Adipocyte (in vitro differentiated cells): ENCODE results near the gene CHD6.

ENCODE experiments used
- DNase-seq: peaks from one replicate; pipeline ENCODE4 v3.0.0-alpha.2; 2015; ENCODE audit warnings: low read depth
- H3K27me3 ChIP-seq: replicated peaks from 2 replicates; pipeline ENCODE4 v1.7.0; 2013; ENCODE audit warnings: mild to moderate bottlenecking, low read length, moderate library complexity; ENCODE audit not compliant: control insufficient read depth, insufficient read depth
- H3K36me3 ChIP-seq: 2 replicates; pipeline ENCODE4 v1.7.0; 2013; ENCODE audit warnings: low read length, mild to moderate bottlenecking, moderate library complexity; ENCODE audit not compliant: control insufficient read depth, insufficient read depth, severe bottlenecking
- H3K4me1 ChIP-seq: 2 replicates; pipeline ENCODE4 v1.7.0; 2013; ENCODE audit warnings: mild to moderate bottlenecking, low read length, moderate library complexity; ENCODE audit not compliant: control insufficient read depth, insufficient read depth
- H3K4me3 ChIP-seq: 2 replicates; pipeline ENCODE4 v1.7.0; 2013; ENCODE audit warnings: mild to moderate bottlenecking, low read length, moderate library complexity
- H3K9ac ChIP-seq: 2 replicates; pipeline ENCODE4 v1.7.0; 2013; ENCODE audit warnings: mild to moderate bottlenecking, low read length, moderate library complexity
- H3K9me3 ChIP-seq: 2 replicates; pipeline ENCODE4 v1.7.0; 2013; ENCODE audit warnings: mild to moderate bottlenecking, low read length, moderate library complexity; ENCODE audit not compliant: control insufficient read depth

CHD6 gene

GRCh38 chr20:41560970-41561369 lies 57.2 kb downstream of the CHD6 start:
- Histone ChIP-seq H3K4me3 (no peak overlapping the region), H3K4me1 (no peaks in the 10 kb centered on the region), H3K36me3 (no peaks in the 10 kb centered on the region), H3K9ac (no peak overlapping the region), H3K9me3 (no peaks in the 10 kb centered on the region), H3K27me3 (no peaks in the 10 kb centered on the region)
- no peak for DNase-seq

GRCh38 chr20:41559658-41560057 lies 58.5 kb downstream of the CHD6 start:
- Histone ChIP-seq H3K9me3 (no peaks in the 10 kb centered on the region), H3K4me1 (no peaks in the 10 kb centered on the region), H3K4me3 (no peak overlapping the region), H3K27me3 (no peaks in the 10 kb centered on the region), H3K36me3 (no peaks in the 10 kb centered on the region), H3K9ac (no peak overlapping the region)
- DNase-seq: no peak

GRCh38 chr20:41553142-41553879 lies 64.9 kb downstream of the CHD6 start:
- DNase-seq: no peak
- H3K9ac ChIP-seq: no peak overlapping the region
- H3K4me3 ChIP-seq: no peak overlapping the region

GRCh38 chr20:41552295-41553068 lies 65.7 kb downstream of the CHD6 start:
- no peaks in the 10 kb centered on the region for H3K4me1 ChIP-seq
- no peak overlapping the region for H3K9ac ChIP-seq
- no peaks in the 10 kb centered on the region for H3K9me3 ChIP-seq
- DNase-seq: no peak
- no peaks in the 10 kb centered on the region for H3K36me3 ChIP-seq
- H3K4me3 ChIP-seq: no peak overlapping the region
- H3K27me3 ChIP-seq: no peaks in the 10 kb centered on the region

More at GRCh38 chr20:41553142-41553879, 64.9 kb downstream of the CHD6 start:
- Histone ChIP-seq H3K27me3 (no peaks in the 10 kb centered on the region), H3K9me3 (no peaks in the 10 kb centered on the region), H3K36me3 (no peaks in the 10 kb centered on the region), H3K4me1 (no peaks in the 10 kb centered on the region)

- Histone ChIP-seq H3K4me1 (no peaks in the 10 kb centered on the region), H3K9me3 (no peaks in the 10 kb centered on the region), H3K9ac (no peak overlapping the region), H3K36me3 (no peaks in the 10 kb centered on the region), H3K4me3 (no peak overlapping the region), H3K27me3 (no peaks in the 10 kb centered on the region)
- no peak for DNase-seq
Measured at GRCh38 chr20:41551011-41551705, 67.0 kb downstream of the CHD6 start.

GRCh38 chr20:41547221-41547620 lies 71.0 kb downstream of the CHD6 start:
- no peaks in the 10 kb centered on the region for H3K27me3 ChIP-seq
- no peaks in the 10 kb centered on the region for H3K4me1 ChIP-seq
- H3K9me3 ChIP-seq: no peaks in the 10 kb centered on the region
- H3K36me3 ChIP-seq: no peaks in the 10 kb centered on the region
- no peak overlapping the region for H3K9ac ChIP-seq
- no peak overlapping the region for H3K4me3 ChIP-seq
- DNase-seq: no peak

GRCh38 chr20:41546535-41546934 lies 71.6 kb downstream of the CHD6 start:
- H3K36me3 ChIP-seq: no peaks in the 10 kb centered on the region
- no peak overlapping the region for H3K4me3 ChIP-seq
- no peak overlapping the region for H3K9ac ChIP-seq
- DNase-seq: no peak
- no peaks in the 10 kb centered on the region for H3K9me3 ChIP-seq
- H3K4me1 ChIP-seq: no peaks in the 10 kb centered on the region
- no peaks in the 10 kb centered on the region for H3K27me3 ChIP-seq

- Histone ChIP-seq H3K27me3 (no peaks in the 10 kb centered on the region), H3K4me1 (peaks cover 10% of the 10 kb centered on the region), H3K9me3 (no peaks in the 10 kb centered on the region), H3K9ac (no peak overlapping the region), H3K4me3 (no peak overlapping the region), H3K36me3 (no peaks in the 10 kb centered on the region)
- DNase-seq: no peak
Measured at GRCh38 chr20:41544472-41544871, 73.7 kb downstream of the CHD6 start.

- no peak overlapping the region for H3K4me3 ChIP-seq
- no peaks in the 10 kb centered on the region for H3K27me3 ChIP-seq
- DNase-seq: peak; percentile 65
- H3K4me1 ChIP-seq: peaks cover 10% of the 10 kb centered on the region
- H3K9ac ChIP-seq: no peak overlapping the region
- H3K36me3 ChIP-seq: peaks cover 9% of the 10 kb centered on the region
- no peaks in the 10 kb centered on the region for H3K9me3 ChIP-seq
Measured at GRCh38 chr20:41540918-41541317, 77.3 kb downstream of the CHD6 start.

- H3K4me3 ChIP-seq: no peak overlapping the region
- H3K36me3 ChIP-seq: peaks cover 9% of the 10 kb centered on the region
- H3K27me3 ChIP-seq: no peaks in the 10 kb centered on the region
- DNase-seq: no peak
- no peaks in the 10 kb centered on the region for H3K9me3 ChIP-seq
- H3K9ac ChIP-seq: no peak overlapping the region
- H3K4me1 ChIP-seq: peaks cover 10% of the 10 kb centered on the region
Measured at GRCh38 chr20:41540459-41540858, 77.7 kb downstream of the CHD6 start.
